ENCODE data around the gene ACACA. TPM values are rescaled to one million over a fixed set of nuclear protein-coding genes. Genes with fewer than 3 reads are reported as not detected.

ACACA gene
- total RNA-seq, 1 donor from 2014 or later, result 62.5 TPM

- intact Hi-C loops (cut with micrococcal nuclease), result no loop called here
Measured at GRCh38 chr17:37137906-37138514, 268.6 kb downstream of the ACACA start.

DNA sequence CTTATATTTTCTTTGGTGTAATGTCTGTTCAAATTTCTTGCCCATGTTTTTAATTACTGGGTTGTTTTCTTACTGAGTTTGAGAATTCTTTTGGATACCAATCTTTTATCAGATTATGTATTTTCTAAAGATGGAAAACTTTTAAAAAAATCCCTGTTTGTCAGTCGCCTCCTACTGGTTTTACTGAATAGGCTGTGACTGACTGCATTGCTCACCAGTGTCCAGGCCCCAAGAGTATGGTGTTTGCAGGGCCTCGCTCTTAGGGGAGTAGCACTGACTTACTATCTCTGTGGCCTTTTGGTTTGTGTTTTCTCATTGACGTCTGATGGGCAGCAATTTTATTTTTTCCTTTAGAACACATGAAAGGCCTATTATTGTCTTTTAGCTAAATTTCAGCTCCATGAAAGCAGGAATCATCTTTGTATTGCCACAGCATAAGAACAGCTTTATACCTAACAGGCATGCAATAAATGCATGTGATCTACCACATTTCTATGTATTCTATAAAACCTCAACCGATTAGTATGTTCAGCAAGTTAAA, 269.5 kb downstream of the ACACA start:
- intact Hi-C loops (cut with micrococcal nuclease), result no loop called here

GRCh38 chr17:37135576-37135975, 271.1 kb downstream of the ACACA start:
- intact Hi-C loops (cut with micrococcal nuclease), result no loop called here

- intact Hi-C loops (cut with micrococcal nuclease), result no loop called here
Measured at GRCh38 chr17:37134050-37134449, 272.6 kb downstream of the ACACA start.

- intact Hi-C loops (cut with micrococcal nuclease), result no loop called here
Measured at GRCh38 chr17:37133136-37133535, 273.5 kb downstream of the ACACA start.

GRCh38 chr17:37131669-37132611, 274.7 kb downstream of the ACACA start:
- intact Hi-C loops (cut with micrococcal nuclease), result no loop called here

GRCh38 chr17:37130984-37131446, 275.6 kb downstream of the ACACA start:
- intact Hi-C loops (cut with micrococcal nuclease), result no loop called here

DNA sequence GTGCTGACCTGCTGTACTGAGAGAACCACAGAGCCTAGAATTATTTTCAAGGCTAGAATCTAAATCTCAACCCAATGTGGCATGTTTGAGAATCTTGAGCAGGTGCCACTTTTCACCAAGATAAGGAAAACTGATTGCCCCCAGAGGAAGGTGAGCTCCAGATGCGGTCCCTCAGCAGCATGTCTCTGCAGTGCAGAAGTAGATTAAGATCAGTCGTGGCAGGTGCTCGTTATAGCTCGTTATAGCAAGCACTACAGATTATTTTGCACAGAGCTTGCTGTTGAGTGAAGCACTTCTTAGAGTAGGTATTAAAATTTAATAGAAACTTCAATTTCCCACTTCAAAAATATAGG, 281.8 kb downstream of the ACACA start:
- intact Hi-C loops (cut with micrococcal nuclease), result no loop called here

GRCh38 chr17:37123941-37124820, 282.5 kb downstream of the ACACA start:
- intact Hi-C loops (cut with micrococcal nuclease), result no loop called here

DNA sequence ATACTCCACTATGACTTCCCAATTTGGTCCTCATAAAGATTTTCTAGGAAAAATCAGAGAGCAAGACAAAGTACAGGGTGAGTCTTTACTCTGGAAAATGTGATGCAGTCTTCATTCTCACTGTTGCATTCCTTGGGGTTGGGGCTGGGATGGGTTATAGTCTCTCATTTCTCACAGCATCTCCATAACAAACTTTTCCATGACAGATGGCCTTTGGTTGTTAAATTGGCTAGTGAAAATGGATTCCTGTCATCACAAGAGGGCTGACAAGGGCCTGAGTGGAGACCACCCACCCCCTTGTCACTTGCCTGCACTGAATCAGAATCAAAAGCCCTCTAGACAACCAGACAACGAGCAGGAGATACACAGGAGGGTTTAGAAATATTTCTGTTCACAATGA, 283.2 kb downstream of the ACACA start:
- intact Hi-C loops (cut with micrococcal nuclease), result no loop called here

DNA sequence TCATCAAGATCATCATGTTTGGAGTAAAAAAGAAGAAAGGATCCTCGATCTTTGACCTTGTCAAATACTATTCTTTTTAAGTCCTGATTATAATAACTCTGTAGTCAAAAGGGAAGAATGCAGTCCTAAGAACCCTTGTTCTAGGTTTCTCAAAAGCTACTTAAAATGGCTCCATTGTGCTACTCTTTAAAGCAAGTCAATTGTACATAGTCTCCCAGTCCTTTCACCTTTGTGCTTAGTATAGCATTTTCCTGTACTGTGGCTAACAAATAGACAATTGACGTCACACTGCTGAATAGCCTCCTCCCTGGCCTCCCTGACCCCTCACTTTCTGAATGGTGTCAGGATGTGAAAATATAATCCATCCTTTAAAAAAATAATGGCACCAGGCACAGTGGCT, 285.0 kb downstream of the ACACA start:
- intact Hi-C loops (cut with micrococcal nuclease), result no loop called here

DNA sequence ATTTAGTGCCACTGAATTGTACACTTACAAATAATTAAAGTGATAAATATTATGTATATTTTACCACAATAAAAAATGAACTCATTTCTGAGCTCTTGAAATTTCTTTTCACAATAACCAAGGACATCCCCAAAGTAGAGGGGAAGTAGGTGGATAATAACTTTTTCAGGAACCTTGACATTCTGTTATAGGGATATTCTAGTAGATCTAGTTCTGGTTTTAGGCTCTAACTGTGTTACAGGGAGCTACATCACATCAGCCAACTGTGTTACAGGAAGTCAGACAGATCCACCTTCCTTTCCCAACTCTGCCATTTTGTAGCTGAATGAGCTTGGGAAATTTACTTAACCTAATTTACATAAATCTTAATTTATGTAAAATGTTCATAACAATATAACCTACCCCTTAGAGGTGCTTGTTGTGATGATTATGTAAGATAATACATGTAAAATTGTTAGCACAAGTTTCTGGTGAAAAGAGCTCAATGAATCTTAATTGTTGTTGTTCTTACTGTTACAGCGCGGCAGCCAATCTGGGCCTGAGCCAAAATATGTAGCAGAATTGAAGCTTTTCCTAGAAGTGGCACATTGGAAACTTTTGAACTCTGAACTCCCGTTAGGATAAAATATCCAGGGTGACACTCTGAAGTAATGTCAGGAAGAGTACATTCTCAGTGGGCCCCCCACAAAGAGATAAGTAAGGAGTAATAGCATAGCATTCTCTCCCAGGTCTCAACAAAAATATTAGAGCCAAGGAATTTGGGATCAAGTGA, 288.1 kb downstream of the ACACA start:
- intact Hi-C loops (cut with micrococcal nuclease), result no loop called here

GRCh38 chr17:37117373-37118142, 289.1 kb downstream of the ACACA start:
- intact Hi-C loops (cut with micrococcal nuclease), result no loop called here

DNA sequence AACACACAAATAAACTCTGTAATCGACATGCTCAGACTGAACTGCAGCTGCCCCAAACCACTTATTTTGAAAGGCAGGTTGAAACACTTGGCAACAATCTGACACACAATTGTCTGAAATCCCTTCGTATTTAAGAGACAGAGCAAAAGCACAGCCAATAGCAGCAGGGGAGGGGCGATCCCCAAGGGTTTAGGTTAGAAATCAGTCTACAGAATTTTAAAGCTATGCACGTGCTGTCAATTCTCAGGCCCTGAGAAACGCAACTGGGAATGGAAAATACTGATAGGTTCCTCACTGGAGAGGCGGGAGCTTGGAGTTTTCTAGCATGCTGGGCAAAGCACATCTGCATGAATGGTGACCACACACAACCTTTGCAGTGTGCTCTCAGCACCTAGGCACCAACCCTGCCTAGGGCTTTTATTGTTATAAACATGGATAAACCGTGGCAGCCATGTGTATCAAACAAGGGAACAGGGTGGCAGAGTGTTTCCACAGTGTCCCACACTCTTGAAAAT, 289.9 kb downstream of the ACACA start:
- intact Hi-C loops (cut with micrococcal nuclease), result no loop called here

GRCh38 chr17:37111329-37111728, 295.3 kb downstream of the ACACA start:
- intact Hi-C loops (cut with micrococcal nuclease), result no loop called here

- intact Hi-C loops (cut with micrococcal nuclease), result no loop called here
Measured at GRCh38 chr17:37110746-37111145, 295.9 kb downstream of the ACACA start.

DNA sequence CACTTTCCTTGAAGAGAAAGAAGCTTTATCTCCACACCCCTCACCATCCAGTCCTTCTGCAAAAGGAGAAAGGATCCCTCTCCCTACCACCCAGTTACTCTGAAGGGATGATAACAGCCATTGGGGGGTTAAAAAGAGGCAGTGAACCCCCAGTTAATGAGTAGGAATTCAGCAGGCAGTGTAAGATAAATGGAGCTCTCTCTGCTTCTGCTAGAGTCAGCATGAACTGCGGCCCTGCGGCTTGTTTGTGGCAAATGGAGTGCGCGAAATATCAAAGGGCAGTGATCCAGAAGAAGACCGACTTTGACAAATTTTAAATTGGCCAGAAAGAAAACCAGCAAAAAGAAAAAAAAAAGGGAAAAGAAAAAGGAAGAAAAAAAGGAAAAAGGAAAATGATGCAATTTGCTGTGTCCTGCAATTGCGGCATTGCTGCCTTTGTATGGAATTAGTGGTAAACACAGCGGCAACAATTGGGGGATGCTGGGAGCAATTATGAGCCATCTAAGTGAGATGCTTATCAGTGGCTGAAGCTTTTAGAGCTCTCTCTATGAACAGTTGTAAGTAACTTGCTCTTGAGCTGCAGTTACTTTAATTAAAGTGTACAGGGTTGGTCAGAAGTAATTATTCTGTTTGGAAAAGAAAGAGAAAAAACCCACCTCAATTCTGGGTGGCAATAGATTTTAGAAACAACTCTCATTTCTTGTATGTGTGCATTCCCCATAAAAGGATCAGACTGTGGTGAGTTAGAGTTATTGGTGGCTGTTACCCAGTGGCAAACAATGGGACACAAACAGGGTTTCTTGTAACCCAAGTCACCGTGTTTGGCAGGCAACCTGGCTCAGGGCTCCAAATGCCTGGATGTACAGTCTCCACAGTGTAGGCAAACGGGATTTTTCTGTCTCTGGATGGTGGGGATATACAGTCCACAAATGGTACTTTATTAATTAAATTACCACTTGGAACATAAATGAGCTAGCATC, 296.6 kb downstream of the ACACA start:
- intact Hi-C loops (cut with micrococcal nuclease), result no loop called here

GRCh38 chr17:37109106-37109505, 297.5 kb downstream of the ACACA start:
- intact Hi-C loops (cut with micrococcal nuclease), result no loop called here

All from T-helper 2 cell treated with Interferon-gamma antibody and Interleukin-4, amounts not matched to agents 100 ng/mL and 5 ng/mL, for 36 hours (primary cell).